T-helper 1 cell treated with Interleukin-12 subunit alpha and Interleukin-12 subunit beta and Interleukin-4 antibody, amounts not matched to agents 30 ng/mL and 1 ng/mL, for 36 hours (primary cell): Measurements from ENCODE around the gene BIN1. TPM values are rescaled to one million over a fixed set of nuclear protein-coding genes. Genes with fewer than 3 reads are reported as not detected.

Experiments used
- intact Hi-C: fragments of 100-400 bp; cut with micrococcal nuclease; formaldehyde crosslinking; loops from one replicate; pipeline ENCODE4 v1.15.1; 2024
- total RNA-seq: library from RNA; stranded (reverse); gene quantifications from 2 replicates; pipeline ENCODE4 v1.2.3, GENCODE V29; 2022

The BIN1 gene
- total RNA-seq, 1 donor from 2014 or later, result 107 TPM

DNA sequence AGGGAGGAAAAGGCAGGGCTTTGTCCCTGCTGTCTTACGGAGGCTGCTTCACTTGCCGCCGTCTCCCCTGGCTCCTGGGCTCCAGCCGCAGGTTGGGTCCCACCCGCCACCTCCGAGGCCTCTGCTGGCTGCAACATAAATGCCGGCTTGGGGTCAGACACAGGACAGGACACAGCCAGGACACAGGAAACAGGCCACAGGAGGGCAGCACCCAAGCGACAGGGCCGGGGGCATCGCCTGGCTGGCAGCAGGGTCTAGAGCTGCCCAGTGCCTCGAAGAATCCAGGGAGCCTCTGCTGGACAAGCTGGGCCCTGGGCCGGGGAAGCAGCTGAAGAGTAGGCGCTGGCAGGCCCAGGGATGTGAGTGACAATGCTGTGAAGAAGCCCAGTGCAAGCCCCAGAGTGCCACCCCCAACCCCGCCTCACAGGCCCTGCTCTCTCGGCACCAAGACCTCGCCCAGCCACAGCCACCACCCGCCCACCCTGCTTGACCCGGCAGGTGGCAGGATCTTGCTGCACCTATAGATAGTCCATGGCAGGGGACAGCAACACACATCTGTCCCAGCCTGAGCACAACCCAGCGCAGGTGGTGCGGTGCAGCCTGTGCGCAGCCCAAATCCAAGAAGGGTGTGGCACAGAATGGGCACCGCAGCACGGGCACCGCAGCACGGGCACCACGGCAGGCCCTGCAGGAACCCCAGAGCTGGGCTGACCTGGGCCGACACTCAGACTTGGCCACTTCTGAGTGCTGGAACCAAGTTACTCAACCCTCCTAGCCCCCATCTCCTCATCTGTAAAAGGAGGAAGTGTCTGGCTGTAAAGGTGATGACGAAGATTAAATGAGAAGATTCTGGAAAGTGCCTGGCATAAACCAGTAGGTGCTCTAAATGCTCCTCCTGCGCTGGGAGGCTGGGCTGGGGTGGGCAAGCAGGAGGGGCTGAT is 55.6 kb downstream of the BIN1 start:
- intact Hi-C loops, result no loop called here

DNA sequence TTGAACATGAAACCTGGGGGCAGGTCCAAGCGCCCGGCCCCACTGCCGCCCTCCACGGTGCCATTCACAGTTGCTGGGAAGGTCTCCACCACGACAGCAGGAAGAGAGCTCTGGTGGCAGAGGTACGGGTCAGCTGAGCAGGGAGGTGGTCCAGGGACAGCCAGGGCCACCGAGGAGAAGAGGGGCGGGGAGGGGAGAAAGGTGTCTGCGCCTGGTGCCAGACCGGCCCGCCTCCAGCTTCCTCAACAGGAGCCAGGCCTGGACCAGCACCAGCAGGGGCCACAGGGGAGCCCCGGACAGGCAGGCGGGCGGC is 56.2 kb downstream of the BIN1 start:
- intact Hi-C loops, result loop anchor here (1.0 kb wide), 1 partner anchor 25 kb away; no protein-coding TSS in a partner anchor

DNA sequence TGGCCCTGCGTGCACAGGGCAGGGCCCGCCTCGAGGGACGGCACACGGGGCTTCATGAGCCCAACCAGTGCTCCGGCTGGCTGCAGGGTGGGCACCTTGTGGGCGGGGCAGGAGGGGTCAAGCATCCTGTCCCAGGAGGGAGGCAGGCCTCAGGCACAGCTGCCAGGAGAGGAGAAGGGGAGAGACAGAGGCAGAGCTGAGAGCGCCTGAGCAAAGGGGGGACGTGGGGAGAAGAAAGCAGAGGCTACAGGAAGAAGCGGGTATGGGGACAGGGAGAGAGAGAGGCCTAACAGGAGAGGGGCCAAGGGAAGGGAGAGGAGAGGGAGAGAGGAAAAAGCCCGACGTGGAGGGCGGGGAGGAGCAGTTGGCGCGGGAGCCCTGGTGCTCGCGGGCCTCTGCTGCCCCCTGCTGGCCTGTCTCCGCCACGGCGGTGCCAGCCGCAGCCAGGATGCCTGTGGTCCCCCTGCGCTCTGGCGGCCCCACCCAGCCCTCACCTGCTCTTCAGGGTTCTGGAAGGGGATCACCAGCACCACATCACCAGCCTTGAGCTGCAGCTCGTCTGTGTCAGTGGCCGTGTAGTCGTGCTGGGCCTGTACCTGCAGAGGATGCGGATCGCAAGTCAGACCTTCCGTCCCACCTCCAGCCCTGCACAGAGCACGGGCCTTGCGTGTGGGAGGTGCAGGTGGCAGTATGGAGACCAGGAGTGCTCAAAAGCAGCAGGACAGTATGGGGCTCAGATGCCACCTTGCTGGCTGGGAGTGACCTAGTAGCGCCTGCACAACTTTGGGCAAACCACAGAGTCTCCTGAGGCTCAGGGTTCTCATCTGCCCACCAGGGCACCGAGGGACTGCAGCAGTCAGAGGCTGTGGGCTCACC is 56.8 kb downstream of the BIN1 start:
- intact Hi-C loops, result loop anchor here (1.0 kb wide), 1 partner anchor 25 kb away; no protein-coding TSS in a partner anchor

DNA sequence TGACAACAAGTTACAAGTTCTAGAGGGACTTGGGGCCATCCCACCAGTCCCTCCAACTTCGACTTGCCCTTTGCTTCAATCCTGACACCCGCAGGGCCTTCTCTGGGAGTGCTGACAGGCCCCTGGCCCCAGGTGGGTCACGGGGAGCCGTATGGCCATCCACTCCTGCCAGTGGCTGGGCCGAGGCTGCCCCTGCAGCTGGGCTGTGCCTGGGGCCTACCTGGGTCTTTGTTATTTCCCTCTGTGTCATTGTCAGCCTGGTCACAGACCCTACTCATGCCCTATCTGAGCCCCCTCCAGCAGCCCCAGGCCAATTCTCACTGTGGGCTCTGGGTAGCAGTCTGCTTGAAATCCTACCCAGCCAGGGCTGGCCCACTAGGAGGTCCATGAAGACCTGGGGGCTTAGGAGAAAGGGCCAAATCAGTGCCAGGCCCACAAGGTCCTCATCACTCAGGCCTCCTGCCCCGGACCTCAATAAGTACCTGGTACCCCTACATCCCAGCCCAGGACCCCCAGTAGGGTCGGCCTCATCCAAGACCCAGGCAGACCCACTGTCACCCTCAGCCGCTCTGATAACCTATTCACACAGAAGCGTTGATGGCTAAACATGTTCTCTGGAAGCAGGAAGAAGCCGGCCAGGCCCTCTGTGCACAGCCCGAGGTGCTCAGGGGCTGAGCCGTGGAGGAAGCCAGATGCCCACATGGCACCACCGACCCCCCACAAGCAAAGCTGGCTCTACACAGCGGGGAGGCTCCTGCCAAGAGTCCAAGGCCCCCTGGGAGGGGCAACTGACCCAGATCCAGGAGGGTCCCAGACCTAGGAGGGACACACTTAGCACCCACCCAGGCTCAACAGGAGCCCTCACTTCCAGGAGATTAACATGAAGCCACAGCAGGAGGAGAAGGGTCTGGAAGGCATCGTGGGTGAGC is 57.7 kb downstream of the BIN1 start:
- intact Hi-C loops, result no loop called here

DNA sequence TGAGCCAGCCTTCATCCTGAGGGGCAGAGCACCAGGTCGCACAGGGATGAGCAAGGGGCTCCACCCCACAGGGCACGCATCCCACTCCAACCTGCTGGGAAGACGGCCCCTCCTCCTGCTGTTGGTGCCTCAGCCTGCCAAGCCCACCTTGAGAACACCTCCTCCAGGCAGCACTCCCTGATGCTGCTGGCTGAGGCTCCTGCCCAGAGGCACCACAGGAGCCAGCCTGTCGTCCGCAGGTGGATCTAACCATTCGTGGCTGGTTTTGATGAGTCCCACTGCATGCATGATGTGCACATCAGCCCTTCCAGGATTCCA is 58.4 kb downstream of the BIN1 start:
- intact Hi-C loops, result no loop called here

DNA sequence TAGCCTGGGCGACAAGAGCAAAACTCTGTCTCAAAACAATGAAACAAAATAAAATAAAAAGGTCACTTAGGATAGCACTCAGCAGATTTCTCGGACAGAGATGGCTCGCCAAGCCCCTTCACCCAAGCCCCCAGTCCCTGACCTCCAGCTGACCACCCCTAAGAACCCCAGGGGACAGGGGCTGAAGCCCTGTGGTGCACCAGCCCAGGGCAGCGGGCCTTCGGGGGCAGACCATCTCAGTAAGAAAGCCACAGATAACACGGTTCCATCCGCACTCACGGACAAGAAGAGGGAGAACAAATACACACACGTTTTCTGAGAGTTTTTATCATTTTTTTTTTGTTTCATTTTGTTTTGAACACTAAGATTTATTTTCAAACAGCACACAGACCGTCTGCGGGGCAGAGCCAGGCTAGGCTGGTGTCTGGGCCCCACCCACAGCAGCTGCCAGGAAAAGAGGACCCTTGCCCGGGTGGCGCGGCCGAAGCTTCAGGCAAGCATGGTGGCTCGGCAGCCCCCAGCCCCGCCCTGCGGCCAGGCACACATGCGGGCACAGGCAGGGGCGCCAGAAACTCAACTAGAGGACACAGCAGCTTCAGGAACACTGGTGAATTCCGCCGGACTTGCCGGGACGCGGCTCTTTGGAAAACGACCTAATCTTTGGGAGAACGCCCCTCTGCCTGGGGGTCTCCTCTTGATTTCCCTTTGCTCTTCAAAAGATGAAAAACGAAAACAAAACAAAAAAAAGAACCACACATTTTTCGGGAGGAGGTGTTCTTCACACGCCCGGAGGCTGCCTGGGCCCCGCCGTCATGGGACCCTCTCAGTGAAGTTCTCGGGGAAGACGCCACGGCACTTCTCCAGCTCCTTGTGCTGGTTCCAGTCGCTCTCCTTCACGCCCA is 59.0 kb downstream of the BIN1 start:
- intact Hi-C loops, result no loop called here

DNA sequence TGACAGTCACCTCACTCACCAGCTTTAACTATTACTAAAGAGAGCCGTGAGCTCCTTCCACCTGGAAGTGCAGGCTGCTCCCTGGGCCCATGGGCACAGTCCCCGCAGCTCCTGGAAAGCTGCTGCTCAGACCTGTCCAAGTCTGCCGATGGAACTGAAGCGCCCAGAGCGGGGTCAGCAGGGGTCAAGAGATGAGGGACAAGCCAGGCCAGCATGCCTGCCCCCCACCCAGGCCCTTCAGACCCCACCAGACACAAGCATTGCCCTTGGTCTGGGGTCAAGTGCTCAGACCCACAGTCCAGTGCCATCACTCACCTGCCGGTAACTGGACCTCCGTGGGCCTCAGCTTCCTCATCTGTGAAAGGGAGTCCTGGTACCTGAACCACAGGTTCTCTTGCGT is 59.9 kb downstream of the BIN1 start:
- intact Hi-C loops, result no loop called here

DNA sequence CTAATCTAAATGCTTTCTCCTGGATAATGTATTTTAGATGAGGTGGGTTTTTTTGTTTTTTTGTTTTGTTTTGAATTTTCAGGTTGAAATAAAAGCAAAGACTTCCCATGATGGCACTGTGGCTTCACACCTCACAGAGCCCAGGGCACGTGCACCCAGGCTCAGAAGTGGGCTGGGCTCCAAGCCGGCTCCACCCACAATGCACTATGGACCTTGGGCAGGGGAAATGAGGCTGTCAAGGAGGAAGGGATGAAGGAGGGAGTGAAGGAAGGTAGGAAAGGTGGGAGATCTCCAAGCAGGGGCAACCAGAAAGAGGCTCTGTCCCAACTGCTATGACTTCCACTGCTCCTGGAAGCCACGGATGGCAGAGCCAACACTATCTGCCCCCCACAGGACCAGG is 60.4 kb downstream of the BIN1 start:
- intact Hi-C loops, result no loop called here

DNA sequence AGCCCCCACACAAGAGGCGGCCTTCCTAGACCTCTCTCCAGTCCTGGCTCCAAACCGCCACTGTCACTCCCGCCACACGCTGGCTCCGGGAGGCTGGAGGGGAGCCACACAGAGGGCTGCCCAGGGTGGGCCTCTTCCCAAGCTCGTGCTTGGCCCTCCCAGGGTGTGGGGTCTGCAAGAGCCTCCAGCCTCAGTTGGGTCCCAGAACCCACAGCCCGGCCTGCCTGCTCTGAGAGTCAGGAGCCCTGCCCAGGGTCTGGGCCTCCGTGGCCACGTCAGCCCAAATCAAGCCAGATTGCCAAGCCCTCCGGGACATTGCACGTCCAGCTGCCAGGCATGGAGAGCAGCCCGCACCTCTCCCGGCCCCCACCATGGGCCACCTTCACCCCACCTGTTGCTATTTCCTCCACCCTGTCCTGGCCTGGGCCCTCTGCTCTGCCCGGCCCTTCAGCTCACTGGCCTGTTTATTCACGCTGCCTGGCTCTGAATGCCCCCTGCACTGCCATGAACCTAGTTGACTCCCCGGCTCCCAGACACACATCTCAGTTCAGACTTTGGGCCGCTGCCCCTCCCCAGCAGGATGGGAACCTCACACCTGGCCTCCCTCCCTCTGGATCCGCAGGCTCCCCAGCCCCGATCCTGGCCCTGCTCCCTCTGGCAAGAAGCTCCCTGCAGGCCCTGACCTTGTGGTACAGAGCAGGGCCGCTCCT is 61.0 kb downstream of the BIN1 start:
- intact Hi-C loops, result no loop called here

DNA sequence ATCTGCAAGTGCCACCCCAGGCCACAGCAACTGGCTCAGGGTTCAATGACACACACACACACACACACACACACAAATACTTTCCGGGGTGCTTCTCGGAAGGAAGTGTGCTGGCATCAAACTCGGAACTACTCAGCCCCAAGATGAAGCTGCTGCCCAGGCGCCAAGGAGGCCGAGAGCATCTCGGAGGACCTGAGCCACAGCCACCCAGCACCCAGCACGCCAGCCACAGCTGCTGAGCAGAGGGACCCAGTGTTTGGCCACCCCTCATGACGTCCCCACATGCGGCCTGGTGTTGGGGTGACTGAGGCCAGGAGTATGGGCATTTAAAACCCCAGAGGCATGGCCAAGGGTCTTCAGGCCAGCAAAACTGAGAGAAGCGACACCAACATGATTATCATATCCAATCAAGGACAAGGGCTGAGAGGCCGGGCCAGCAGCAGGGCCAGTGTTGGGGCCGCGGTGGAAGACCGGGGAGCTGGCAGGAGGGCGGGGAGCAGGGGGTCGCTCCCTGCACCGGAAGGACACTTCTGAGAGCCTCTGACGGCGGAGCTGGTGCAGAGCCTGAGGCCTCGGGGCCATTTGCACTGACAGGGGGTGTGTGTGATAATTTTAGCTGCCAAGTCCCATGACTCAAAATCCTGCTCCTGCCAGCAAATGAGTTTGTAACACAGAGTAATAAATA is 61.8 kb downstream of the BIN1 start:
- intact Hi-C loops, result no loop called here

DNA sequence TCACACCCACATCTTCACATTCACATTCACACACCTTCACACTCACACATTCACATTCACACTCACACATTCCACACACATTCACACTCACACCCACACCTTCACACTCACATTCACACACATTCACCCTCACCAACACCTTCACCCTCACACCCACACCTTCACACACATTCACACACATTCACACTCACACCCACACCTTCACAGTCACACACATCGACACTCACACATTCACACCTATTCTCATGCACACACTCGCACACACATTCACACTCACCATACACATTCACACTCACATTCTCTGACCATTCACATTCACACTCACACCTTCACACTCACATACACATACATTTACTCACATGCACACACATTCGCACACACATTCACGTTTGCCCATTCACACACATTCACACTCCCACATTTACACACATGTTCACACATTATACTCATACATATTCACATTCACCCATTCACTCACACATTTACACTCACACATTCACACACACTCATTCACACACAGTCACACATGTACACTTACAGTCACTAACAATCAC is 62.7 kb downstream of the BIN1 start:
- intact Hi-C loops, result no loop called here

DNA sequence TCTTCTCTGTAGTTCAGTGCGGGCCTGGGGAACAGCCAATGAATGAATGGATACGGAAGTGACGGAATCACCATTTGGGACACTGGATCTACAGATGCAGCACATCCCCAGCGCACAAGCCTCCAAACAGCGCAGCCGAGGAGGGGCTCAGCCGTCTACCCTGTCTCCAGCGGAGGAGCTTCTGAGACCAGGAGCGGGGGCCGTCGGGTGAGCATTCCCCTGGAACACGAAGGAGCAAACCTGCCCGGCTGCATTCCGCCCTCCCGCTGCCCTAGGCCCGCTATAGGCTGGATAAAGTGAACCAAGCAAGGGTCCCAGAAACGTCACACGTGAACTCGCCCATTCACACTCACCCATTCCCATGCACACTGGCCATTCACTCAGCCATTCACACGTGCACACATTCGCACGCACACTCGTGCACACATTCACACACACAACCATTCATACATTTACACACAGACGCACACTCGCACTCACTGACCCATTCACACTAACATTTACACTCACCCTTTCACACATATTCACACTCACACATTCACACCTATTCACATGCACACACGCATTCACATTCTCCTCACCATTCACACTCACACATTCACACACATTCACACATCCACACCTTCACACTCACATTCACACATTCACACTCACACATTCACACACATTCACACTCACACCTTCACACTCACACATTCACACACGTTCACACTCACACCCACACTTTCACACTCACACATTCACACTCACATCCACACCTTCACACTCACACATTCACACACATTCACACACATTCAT is 63.4 kb downstream of the BIN1 start:
- intact Hi-C loops, result no loop called here

DNA sequence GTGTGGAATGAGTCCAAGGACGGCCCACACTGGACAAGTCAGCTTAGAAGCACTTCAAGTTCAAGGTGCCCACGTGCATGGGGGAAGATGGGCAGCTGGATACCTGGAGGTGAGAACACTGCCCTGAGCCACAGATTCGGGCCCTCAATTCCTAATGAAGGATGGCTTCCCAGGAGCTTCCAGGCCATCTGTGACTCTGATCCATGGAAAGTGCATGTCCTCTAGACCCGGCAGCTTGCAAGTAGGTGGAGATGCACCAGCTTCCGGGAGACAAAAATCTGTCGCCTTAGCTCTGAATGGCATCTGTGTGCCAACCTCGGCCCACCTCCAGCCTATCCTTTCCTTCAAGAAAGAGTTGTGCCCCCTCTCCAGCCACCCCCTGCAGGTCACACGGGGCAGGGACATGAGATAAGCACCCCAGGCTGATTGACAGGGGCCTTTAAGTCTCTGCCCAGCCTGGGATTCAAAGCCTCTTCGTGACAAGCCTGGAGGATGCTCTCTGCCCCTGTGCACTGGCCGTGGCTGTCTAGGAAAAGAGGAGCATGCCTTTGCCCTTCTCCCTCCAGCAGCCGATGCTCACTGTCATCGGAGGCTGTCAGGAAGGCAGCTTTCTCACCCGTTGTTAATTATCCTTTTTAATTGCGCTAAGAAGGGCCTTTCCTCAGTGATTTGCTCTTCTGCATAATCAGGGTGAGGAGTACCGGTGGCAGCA is 65.5 kb downstream of the BIN1 start:
- intact Hi-C loops, result no loop called here

DNA sequence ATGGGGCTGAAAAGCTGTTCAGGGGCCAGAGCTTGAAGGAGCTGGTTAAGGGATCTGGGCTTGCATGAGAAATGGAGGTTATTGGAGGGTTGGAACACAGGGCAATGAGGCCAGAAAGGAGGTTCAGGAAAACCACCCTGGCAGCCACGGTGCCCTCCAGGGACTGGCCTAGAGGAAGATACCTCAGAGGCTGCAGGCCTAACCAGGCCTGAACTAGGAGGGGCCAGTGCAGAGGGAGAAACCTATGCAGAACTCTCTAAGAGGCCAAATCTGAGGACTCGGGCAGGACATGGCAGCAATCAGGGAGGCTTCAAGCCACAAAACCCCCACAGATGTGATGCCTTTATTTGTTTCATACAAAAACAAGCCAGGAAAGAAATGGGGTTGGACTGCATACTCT is 66.8 kb downstream of the BIN1 start:
- intact Hi-C loops, result no loop called here

DNA sequence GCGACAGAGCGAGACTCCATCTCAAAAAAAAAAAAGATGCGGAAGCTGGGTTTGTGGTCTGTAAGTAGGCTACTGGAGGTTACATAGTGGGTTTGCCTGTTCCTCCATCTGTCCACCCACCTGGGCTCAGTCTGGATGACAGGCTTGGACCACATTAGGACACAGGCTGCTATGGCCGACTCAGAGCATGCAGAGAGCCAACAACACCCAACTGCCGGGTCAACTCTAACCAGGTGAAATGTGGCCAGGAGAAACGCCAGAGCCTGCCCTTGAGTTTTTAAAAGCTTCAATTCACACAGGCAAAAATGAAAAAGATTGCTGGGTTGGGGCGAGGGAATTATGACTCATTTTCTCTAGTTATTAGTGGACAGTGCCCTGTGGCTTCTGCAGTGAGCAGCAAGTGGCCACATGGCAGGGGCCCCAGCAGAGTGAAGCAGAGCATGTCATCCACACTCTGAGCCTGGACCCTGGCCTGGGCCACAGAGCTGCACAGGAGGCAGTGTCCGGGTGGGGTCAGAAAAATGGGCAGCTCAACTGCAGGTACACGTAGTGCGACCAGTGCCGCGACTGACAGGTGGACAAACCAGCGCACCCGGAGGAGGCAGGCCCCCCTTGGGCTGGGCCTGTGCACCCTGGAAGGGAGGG is 67.4 kb downstream of the BIN1 start:
- intact Hi-C loops, result no loop called here

DNA sequence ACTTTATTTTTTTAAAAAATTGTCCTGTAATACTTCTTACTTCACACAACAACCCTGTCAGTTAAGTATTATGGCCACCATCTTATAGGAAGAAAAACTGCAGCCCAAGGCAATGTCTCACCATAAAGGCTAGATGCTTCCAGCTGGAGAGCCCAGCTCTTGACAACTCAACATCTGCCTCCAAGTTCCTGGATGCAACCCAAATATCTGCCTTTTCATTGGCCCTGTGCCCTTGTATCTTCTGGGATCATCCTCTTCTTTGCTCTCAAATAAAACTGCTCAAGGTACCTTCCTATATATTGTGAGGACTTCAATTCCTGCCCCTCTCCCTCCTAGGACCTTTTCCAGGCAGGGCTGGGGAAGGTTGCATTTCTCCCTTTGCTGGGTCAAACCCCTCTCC is 69.5 kb downstream of the BIN1 start:
- intact Hi-C loops, result no loop called here
